HepG2 (cell line): ENCODE measurements around the gene DYNC2H1. TPM values are rescaled to one million over a fixed set of nuclear protein-coding genes. Genes with fewer than 3 reads are reported as not detected.

Experiments
- ATAC-seq: fragments of 200-7000 bp; cut with Tn5 transposase; 3 replicates; pipeline ENCODE4 v1.9.1; 2020; ENCODE audit warnings: mild to moderate bottlenecking, moderate library complexity
- BruUV-seq: library from RNA; stranded (reverse); fragments of 400-500 nt; replicated peaks from 2 replicates; lab custom pipeline; 2021; lab: Mats Ljungman, UMichigan
- CTCF ChIA-PET: fragments of 300-600 bp; formaldehyde crosslinking; extraction: SDS; loops from one replicate; lab custom pipeline; 2021; ENCODE audit warnings: low total read pairs, inconsistent platforms, low intra/inter-chr PET ratio; lab: Yijun Ruan, JAX
- POLR2A ChIA-PET: fragments of 350-600 bp; sonication (Branson Sonifier 250); formaldehyde crosslinking; loops from one replicate; lab custom pipeline; 2020; ENCODE audit warnings: antibody characterized with exemption, inconsistent platforms; lab: Yijun Ruan, JAX
- DNase-seq: peaks from one replicate; pipeline ENCODE4 v3.0.0-alpha.2; 2015; ENCODE audit warnings: low spot score
- FAIRE-seq: peaks from 3 replicates; lab custom pipeline; 2011; peaks lifted over from hg19 to GRCh38; lab: Jason Lieb, UNC
- H2AFZ ChIP-seq: one replicate; pipeline ENCODE4 v1.6.1; 2011; ENCODE audit warnings: low read length, inconsistent platforms
- H3K27ac ChIP-seq: fragments of 300-600 bp; 3 replicates; pipeline ENCODE4 v1.8.0; 2011; ENCODE audit warnings: mixed run types, mild to moderate bottlenecking, mixed read lengths, low read length, inconsistent platforms; ENCODE audit not compliant: insufficient read depth; ENCODE audit errors: extremely low read length
- H3K27me3 ChIP-seq, 2 experiments: fragments of 200-600 bp in 1 of 2; 2 replicates in 1 of 2; 3 replicates in 1 of 2; pipeline versions ENCODE4 v1.6.0 to v1.8.0; 2011; ENCODE audit warnings: low read length in 2 of 2, mild to moderate bottlenecking in 2 of 2, moderate library complexity in 2 of 2, inconsistent platforms in 1 of 2; ENCODE audit not compliant: insufficient read depth in 2 of 2, control insufficient read depth in 1 of 2
- H3K36me3 ChIP-seq, 2 experiments: fragments of 200-600 bp in 1 of 2; replicated peaks in 1 of 2; 2 replicates in 1 of 2; 3 replicates in 1 of 2; pipeline versions ENCODE4 v1.5.1 to v1.8.0; 2011; ENCODE audit warnings: low read length in 2 of 2, inconsistent platforms in 1 of 2; ENCODE audit not compliant: insufficient read depth in 2 of 2, control insufficient read depth in 1 of 2
- H3K4me1 ChIP-seq: 2 replicates; pipeline ENCODE4 v1.5.1; 2012; ENCODE audit warnings: low read length, inconsistent platforms; ENCODE audit not compliant: insufficient read depth
- H3K4me2 ChIP-seq: 2 replicates; pipeline ENCODE4 v1.6.0; 2011; ENCODE audit warnings: low read depth, low read length, inconsistent platforms
- H3K4me3 ChIP-seq, 3 experiments: fragments of 200-600 bp in 1 of 3; sonication (generic), shearing (Covaris generic) in 1 of 3; replicated peaks in 1 of 3; 2 replicates each; pipeline ENCODE4 v1.5.1; 2011 to 2016; ENCODE audit warnings: low read length in 3 of 3, inconsistent platforms in 2 of 3, low read depth in 2 of 3, mild to moderate bottlenecking in 2 of 3, control low read depth in 1 of 3, mixed read lengths in 1 of 3; ENCODE audit not compliant: insufficient read depth in 1 of 3
- H3K79me2 ChIP-seq: one replicate; pipeline ENCODE4 v1.6.1; 2011; ENCODE audit warnings: low read length, inconsistent platforms; ENCODE audit not compliant: insufficient read depth
- H3K9ac ChIP-seq: 2 replicates; pipeline ENCODE4 v1.6.0; 2011; ENCODE audit warnings: mild to moderate bottlenecking, low read depth, low read length, inconsistent platforms; ENCODE audit not compliant: insufficient read depth
- H3K9me3 ChIP-seq: 2 replicates; pipeline ENCODE4 v1.5.1; 2012; ENCODE audit warnings: mild to moderate bottlenecking, low read length
- H4K20me1 ChIP-seq: 2 replicates; pipeline ENCODE4 v1.6.0; 2011; ENCODE audit warnings: inconsistent platforms, mild to moderate bottlenecking, low read length, moderate library complexity; ENCODE audit not compliant: insufficient read depth
- DRAP1 ChIP-seq: IDR thresholded peaks from 2 replicates; pipeline ENCODE4 v1.6.1; 2016; ENCODE audit warnings: missing genetic modification reagents, missing compliant biosample characterization
- HBP1 ChIP-seq: IDR thresholded peaks from 2 replicates; pipeline ENCODE4 v1.6.1; 2016; ENCODE audit warnings: low read depth, control low read depth
- RAD21 ChIP-seq: fragments of 450-650 bp; formaldehyde crosslinking; IDR thresholded peaks from 2 replicates; pipeline ENCODE4 v1.5.0; 2020; ENCODE audit warnings: mild to moderate bottlenecking
- WGBS: methylation state at CpG from one replicate; pipeline ENCODE4 v1.1.6; 2017; ENCODE audit warnings: low lambda C conversion rate; 5-methylcytosine and 5-hydroxymethylcytosine counted together
- in situ Hi-C: cut with HindIII; loops from 2 replicates; pipeline ENCODE4 v1.10.0; 2017; ENCODE audit warnings: low pct_unique_long_range_greater_than_20kb; ENCODE audit not compliant: extremely low pct_ligation_motif_present
- intact Hi-C: fragments of 100-400 bp; cut with micrococcal nuclease; formaldehyde crosslinking; loops from one replicate; pipeline ENCODE4 v1.10.0; 2022; ENCODE audit not compliant: unreplicated experiment
- polyA plus RNA-seq, 8 experiments: library from polyadenylated mRNA; depleted of rRNA in 3 of 8; stranded (reverse) in 7 of 8; unstranded in 1 of 8; fragments of >200 nt; fragmentation: Illumina TruSeq in 4 of 8; extraction: Trizol in 4 of 8; gene quantifications; 2 replicates each; pipeline versions ENCODE4 v1.2.1 to v1.2.3, GENCODE V29; 2011 to 2016; ENCODE audit warnings: low read depth in 4 of 8, missing spikeins in 1 of 8, mixed read lengths in 1 of 8; ENCODE audit not compliant: insufficient read depth in 1 of 8
- total RNA-seq, 5 experiments: library from RNA; depleted of rRNA; stranded (reverse); fragments of >200 nt; fragmentation: Illumina TruSeq; extraction: Trizol; gene quantifications; 2 replicates each; pipeline ENCODE4 v1.2.3, GENCODE V29; 2016; ENCODE audit warnings: low read depth in 1 of 5
- TF ChIP-seq, protein P1 (sequence below): IDR thresholded peaks from 2 replicates; pipeline ENCODE4 v1.6.1; 2018; ENCODE audit warnings: missing genetic modification reagents, mild to moderate bottlenecking, missing compliant biosample characterization

DYNC2H1 gene
- total and polyA plus RNA-seq, 2 of the 13 experiments (the other 11 are each of a cell fraction or from before 2014, with no cell fraction given), result 0.49 to 0.66 TPM

- POLR2A ChIA-PET, result no interaction called here
- WGBS, result 8% methylated on average over 2 of the region's 2 CpGs
These were observed 287.0 kb downstream of the DYNC2H1 start for GRCh38 chr11:103396237-103396636.

More at GRCh38 chr11:103396237-103396636, 287.0 kb downstream of the DYNC2H1 start:
- TF ChIP-seq HBP1, result no peak
- TF ChIP-seq DRAP1 (CRISPR knock-in tag), result no peak
- no peak for TF ChIP-seq RAD21 (CRISPR knock-in tag)
- TF ChIP-seq, protein P1, sequence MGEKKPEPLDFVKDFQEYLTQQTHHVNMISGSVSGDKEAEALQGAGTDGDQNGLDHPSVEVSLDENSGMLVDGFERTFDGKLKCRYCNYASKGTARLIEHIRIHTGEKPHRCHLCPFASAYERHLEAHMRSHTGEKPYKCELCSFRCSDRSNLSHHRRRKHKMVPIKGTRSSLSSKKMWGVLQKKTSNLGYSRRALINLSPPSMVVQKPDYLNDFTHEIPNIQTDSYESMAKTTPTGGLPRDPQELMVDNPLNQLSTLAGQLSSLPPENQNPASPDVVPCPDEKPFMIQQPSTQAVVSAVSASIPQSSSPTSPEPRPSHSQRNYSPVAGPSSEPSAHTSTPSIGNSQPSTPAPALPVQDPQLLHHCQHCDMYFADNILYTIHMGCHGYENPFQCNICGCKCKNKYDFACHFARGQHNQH (CRISPR knock-in tag), result no peak
- no peak overlapping the region for H3K27ac ChIP-seq
- H3K79me2 ChIP-seq, result no peaks in the 10 kb centered on the region
- ATAC-seq (no peak), DNase-seq (no peak), FAIRE-seq (no peak)
- no peaks in the 10 kb centered on the region for H3K4me1 ChIP-seq
- no TSS peak for BruUV-seq
- H3K36me3 ChIP-seq, result no peaks in the 10 kb centered on the region
- H4K20me1 ChIP-seq, result no peaks in the 10 kb centered on the region
- intact Hi-C loops (no loop called here), in situ Hi-C loops (no loop called here)
- peaks cover 6% of the 10 kb centered on the region for H3K9me3 ChIP-seq
- no peak overlapping the region for H3K4me3 ChIP-seq
- no peak overlapping the region for H2AFZ ChIP-seq
- no peaks in the 10 kb centered on the region for H3K27me3 ChIP-seq
- no peak overlapping the region for H3K9ac ChIP-seq
- H3K4me2 ChIP-seq, result no peak overlapping the region
- CTCF ChIA-PET, result no interaction called here
